Measurements from ENCODE around the gene ARHGEF3.
"Not testable (repeated sequence)": the region's sequence is repeated elsewhere in the genome, so short reads cannot be mapped to it uniquely, and the experiment has no call there.

ARHGEF3 gene

DNA sequence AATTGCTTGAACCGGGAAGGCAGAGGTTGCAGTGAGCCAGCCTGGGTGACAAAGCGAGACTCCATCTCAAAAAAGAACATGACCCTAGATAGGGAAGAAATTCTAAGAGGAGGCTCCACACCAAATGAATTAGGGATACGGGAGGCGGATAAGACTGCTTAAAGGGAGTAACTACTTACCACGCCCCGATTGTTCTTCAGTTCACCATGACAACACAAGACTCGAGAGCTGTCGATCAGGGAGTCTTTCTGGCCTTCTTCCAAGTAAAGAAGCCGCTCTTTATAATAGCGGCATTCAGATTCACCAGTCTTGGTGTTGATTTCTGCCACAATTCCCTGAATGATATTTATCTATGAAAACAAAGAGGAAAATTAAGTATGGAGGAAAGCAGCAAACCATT is 64.7 kb downstream of the ARHGEF3 start:
- DNase-seq (ENCODE audit: low read depth) = no peak

DNA sequence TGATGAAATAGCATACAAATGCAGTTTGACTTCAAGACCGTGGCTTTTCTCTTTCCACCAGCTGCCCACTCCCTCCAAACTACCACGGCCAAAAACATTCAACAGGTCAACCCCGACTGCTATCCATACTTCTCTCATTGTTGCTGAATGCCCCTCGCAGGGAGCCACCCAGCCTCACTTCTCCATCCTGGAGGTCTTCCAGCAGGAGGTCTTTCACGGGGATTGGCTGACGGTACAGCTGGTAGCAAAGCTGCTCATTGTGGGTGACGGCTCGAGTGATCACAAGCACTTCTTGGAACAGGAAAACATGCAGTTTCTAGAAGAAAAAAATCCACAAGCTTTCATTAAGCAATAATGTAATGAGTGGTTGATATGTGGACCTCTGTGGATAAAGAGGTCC is 69.6 kb downstream of the ARHGEF3 start:
- no peak for DNase-seq (ENCODE audit: low read depth)

DNA sequence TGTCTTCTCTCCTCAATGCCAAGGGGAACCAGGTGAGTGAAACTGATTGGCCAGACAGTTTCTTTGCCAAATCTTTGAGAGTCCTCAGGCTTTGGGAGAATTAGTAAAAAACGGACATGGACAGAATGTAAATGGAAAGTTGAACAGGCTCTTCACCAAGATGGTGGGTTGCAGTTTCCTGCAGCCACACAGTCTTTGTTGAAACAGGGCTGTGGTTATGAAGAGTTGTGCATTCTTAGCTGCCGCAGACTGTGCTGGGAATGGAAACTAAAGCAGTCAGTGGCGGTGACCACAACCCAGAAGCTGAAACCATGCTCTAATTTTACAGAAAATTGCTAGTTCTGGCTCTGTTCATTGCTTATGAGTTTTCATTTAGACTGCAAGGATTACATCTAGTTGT is 76.6 kb downstream of the ARHGEF3 start:
- DNase-seq (ENCODE audit: low read depth) = no peak

DNA sequence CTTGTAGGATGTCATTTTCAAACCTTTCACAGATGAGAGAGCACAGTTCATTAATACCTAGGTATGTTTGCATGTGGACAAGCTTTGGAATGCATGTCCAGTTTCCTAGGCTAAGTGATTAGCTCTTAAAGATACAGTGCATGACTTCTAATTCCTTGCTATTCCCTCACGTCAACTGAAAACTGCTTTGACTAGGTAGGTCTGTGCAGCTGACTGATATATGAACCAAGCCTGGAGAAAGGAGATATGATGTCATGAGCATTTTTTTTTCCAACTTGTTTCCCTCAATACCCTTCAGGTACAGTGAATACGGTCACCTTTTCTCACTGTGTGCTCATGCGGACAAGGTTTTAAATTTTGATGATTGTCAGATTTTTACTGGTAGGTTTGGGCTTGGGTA is 77.1 kb downstream of the ARHGEF3 start:
- DNase-seq (ENCODE audit: low read depth) = no peak

DNA sequence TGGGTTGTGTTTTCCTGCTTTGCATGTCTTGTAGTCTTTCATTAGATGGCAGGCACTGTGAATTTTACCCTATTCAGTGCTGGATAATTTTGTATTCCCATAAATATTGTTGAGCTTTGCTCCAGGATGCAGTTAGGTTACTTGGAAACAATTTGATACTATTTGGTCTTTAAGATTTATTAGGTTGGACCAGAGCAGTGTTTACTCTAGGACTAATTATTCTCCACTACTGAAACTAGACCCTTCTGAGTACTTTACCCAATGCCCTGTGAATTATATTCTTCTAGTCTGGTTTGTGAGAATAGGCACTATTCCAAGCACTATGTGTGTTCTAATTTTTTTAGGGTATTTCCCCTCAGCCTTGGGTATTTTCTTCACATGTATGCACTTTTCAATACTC is 80.9 kb downstream of the ARHGEF3 start:
- DNase-seq (ENCODE audit: low read depth) = no peak

DNA sequence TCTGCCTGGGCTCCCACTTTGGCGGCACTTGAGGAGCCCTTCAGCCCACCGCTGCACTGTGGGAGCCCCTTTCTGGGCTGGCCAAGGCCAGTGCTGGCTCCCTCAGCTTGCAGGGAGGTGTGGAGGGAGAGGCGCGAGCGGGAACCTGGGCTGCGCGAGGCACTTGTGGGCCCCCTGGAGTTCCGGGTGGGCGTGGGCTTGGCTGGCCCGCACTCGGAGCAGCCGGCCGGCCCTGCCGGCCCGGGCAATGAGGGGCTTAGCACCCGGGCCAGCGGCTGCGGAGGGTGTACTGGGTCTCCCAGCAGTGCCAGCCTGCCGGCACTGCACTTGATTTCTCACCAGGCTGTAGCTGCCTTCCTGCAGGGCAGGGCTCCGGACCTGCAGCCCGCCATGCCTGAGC is 82.9 kb downstream of the ARHGEF3 start:
- DNase-seq (ENCODE audit: low read depth) = not testable (repeated sequence)

DNA sequence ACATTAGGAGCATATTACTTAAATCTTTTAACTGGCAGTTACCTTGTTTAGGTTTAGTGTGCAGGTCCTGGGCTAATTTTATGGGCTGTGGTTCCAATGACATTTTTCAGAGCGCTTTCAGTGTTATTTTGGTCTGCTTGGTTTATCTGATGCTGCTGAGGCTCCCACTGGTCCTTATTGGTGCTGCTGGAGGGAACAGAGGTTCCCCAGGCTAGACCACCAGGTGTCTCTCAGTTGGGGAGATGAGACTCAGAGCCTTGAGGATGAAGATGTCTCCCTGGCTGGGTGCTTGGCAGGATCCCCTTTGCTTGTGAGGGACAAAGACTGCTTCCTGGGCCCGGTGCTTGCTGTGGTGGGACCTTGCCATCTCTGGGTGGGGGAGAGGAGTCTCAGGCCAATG is 90.4 kb downstream of the ARHGEF3 start:
- DNase-seq (ENCODE audit: low read depth) = no peak

DNA sequence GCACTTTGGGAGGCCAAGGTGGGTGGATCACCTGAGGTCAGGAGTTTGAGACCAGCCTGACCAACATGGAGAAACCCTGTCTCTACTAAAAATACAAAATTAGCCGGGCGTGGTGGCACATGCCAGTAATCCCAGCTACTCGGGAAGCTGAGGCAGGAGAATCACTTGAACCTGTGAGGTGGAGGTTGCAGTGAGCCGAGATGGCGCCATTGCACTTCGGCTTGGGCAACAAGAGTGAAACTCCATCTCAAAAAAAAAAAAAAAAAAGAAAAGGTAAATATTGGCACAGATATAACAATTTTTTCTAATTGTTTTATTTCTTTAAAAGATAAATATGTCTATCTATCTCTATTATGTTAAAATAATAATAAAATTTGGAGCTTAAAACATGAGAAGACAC is 94.3 kb downstream of the ARHGEF3 start:
- not testable (repeated sequence) for DNase-seq (ENCODE audit: low read depth)

DNA sequence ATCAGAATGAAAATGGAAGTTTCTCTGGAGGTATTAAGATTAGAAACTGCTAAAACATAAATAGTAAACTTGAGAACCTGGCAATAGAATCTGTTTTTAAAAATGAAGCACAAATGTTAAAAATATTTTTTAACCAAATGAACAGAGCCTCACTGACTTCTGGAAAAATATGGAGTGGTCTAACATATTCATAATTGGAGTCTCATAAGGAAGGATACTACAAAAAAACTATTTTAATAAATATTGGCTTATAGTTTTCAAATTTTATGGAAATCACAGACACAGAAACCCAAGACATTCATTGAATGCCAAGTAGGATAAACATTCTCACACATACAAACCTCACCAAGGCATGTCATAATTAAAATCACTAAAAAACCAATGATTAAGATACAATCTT is 95.1 kb downstream of the ARHGEF3 start:
- no peak for DNase-seq (ENCODE audit: low read depth)

DNA sequence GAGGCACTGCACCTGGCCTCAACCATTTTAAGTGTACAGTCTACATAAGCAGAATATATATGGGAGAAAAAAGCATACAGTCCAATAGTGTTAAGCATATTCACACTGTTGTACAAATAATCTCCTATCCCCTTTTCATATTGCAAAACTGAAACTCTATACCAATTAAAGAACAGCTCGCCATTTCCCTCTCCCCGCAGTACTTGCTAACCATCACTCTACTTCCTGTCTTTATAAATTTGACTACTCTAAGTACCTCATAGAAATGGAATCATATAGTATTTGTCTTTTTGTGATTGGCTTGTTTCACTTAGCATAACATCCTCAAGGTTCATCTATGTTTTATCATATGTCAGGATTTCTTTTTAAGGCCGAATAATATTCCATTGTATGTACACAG is 97.0 kb downstream of the ARHGEF3 start:
- DNase-seq (ENCODE audit: low read depth) = no peak

DNA sequence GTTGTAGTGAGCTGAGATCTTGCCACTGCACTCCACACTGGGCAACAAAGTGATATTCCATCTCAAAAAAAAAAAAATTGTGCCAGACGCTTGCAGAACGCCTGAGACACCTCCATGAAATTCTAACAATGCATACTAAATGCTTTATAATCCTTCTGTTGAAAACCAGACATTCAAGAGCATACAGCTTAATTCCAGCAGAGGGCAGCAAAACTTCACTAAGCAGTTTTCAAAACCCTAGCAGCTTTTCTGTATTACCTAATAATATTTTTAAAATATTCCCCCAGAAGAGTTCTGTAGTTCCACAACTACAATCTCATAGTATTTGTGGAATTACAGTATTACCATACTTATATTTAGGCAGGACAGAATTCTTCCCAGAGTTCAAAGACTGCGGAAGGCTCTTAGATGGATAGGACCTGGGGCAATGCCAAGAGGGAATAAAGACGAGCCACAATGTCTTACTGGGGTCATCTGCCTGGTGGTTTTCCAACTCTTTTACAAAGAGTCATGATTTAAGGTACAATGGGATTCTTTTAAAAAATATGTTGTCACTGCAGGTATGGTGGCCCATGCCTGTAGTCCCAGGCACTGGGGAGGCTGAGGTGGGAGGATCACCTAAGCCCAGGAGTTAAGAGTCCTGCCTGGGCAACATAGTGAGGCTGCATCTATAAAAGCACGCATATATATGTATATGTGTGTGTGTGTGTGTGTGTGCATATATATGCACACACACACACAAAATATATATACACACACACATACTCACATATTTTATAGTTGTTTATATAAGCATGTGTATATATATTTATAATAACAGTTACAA is 99.0 kb downstream of the ARHGEF3 start:
- DNase-seq (ENCODE audit: low read depth) = no peak

DNA sequence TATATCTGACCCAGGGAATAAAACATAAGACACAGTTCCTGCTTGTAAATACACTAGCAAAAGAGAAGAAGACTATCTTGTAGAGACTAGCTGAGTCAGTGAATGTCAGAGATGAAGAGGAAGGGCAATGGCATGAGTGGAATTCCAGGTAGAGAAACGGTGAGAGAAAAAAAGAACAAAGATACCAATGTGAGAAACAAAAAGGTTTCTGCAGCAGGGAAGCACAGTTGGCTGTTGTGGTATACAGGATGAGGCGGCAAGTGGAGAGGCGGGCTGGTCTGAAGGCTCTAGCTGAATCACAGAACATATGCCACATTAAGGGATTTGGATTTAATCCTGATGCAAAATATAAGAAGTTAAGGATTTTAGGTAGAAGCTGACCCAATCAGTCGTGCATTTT is 101.6 kb downstream of the ARHGEF3 start:
- DNase-seq (ENCODE audit: low read depth) = no peak

DNA sequence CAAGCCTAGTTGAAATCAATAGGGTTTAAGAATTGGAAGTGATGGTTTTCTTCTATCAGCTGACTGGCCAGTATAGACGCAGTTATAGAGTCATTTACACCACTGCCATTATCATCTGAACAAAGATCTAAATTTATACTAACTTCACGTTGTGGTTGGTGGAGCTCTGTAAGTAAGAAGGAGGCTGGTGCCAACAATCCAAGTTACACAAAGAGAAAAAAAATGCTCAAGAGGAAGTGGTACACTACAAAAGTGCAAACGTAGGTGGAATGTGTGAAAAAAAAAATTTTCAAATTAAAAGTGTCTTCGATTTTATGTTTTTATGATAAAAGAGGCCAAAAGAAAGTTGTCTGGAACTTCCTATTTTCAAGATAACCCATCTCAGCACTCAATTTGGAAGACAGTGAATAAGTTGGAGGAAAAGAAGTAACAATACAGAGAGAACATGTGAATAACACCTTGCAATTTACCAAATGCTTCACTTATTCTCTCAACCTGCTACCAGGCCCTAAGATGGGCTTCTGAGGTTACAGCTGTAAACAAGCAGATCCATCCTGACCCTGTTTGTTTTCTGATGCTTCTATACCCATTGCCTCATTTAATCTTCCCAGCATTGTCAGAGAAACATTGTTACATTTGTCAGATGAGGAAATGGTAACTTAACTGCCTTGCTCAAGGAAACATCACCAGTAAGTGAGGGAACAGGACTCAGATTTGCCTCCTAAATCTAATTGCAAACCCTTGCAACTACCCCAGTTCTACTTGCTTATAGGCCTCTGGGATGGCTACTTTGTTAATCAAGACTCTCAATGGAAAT is 106.7 kb downstream of the ARHGEF3 start:
- no peak for DNase-seq (ENCODE audit: low read depth)

DNA sequence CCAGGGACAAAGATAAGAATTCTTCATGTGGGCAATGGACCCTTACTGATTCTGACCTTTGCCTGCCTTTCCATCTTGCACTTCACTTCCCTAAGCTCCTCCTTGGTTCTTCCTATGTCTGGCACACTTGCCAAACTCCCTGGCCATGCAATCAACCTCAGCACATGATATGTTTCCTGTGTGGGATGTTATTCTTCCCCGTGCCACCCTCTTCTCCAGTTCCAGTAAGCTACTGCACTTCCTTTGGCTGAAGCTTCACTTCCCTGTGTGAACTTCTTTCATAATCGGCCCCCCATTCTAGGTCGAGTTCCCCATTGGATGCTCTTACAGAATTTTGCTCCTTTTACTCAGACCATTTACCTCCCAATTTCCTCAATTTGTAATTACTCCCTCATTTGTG is 108.0 kb downstream of the ARHGEF3 start:
- no peak for DNase-seq (ENCODE audit: low read depth)

DNA sequence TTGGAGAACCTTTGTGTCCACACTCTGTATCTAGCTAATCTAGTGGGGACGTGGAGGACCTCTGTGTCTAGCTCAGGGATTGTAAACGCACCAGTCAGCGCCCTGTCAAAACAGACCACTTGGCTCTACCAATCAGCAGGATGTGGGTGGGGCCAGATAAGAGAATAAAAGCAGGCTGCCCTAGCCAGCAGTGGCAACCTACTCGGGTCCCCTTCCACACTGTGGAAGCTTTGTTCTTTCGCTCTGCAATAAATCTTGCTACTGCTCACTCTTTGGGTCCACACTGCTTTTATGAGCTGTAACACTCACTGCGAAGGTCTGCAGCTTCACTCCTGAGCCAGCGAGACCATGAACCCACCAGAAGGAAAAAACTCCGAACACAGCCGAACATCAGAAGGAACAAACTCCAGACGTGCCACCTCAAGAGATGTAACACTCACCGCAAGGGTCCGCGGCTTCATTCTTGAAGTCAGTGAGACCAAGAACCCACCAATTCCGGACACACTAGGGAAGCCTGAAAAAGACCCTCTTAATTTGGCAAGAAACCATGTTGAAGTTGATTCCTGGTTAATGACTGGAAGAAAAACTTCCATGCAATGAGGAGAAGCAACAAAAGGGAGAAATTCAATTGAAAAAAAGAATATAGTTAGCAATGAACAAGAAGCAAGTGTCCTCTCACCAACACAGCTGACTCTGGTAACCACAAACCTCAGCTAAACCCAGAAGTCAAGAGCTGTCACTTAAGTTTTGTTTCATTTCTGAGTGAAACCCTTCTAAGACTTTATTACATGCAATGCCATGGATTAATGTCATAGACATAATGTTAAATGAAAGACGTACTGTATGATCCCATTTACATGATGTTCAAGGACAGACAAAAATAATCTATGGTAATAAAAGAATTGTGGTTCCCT is 109.0 kb downstream of the ARHGEF3 start:
- DNase-seq (ENCODE audit: low read depth) = not testable (repeated sequence)

DNA sequence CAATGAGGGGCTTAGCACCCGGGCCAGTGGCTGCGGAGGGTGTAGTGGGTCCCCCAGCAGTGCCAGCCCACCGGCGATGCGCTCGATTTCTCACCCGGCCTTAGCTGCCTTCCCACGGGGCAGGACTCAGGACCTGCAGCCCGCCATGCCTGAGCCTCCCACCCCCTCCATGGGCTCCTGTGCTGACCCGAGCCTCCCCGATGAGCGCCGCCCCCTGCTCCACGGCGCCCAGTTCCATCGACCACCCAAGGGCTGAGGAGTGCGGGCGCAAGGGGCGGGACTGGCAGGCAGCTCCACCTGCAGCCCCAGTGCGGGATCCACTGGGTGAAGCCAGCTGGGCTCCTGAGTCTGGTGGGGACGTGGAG is 109.8 kb downstream of the ARHGEF3 start:
- DNase-seq (ENCODE audit: low read depth) = not testable (repeated sequence)

DNA sequence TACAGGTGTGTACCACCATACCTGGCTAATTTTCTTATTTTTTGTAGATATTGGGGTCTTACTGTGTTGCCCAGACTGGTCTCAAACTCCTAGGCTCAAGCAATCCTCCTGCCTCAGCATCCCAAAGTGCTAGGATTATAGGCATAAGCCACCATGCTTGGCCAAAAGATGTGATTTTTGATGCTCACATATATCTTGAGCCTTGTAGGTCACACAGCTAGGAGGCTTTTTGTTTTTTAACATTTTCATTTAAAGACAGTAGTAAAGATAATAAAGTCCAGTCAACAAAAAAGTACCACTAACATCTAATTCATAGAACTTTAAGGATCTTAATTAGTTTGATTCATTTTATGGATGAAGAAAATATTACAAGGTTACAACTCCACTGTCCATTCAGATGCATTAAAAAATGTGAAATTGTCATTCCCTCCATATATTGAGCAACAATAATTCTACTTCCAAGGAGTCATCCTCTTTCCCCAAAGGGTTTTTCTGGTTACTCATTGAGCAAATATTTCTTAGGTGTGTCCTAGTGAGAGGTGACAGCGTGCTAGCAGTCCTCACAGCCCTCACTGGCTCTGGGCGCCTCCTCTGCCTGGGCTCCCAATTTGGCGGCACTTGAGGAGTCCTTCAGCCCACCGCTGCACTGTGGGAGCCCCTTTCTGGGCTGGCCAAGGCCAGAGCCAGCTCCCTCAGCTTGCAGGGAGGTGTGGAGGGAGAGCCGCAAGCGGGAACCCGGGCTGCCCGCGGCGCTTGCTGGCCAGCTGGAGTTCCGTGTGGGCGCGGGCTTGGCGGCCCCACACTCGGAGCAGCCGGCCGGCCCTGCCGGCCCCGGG is 110.4 kb downstream of the ARHGEF3 start:
- DNase-seq (ENCODE audit: low read depth) = no peak

DNA sequence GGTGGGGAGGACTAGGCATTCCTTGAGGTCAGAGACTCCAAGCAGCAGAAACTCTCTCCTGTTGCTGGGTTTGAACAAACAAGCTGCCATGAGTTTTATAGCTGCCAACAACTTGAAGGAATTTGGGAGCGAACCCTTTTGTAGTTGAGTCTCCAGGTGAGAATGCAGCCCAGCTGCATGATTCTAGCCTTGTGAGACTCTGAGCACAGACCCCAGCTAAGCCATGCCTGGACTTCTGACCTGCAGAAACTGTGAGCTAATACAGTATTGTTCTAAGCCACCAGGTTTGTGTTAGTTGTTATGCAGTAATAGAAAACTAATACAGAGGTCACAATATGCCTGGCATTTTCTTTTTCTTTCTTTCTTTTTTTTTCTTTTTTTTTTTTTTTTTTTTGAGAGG is 112.4 kb downstream of the ARHGEF3 start:
- DNase-seq (ENCODE audit: low read depth) = no peak

DNA sequence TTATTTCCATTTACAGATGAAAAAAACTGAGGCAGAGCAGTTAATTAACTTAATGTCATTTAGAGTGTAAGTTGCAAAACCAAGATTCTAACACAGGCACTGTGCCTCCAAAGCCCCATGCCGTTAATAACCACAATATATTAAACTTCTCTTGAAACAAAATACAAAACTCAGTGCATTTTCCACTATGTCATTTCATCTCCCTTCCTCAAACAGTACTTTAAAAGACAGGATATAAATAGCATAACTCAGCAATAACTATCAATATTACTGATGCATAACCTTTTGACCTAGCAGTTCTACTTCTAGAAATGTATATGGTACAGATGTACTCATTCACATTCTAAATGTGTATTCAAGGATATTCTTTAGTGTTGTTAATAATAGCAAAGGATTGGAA is 113.6 kb downstream of the ARHGEF3 start:
- DNase-seq (ENCODE audit: low read depth) = no peak

DNA sequence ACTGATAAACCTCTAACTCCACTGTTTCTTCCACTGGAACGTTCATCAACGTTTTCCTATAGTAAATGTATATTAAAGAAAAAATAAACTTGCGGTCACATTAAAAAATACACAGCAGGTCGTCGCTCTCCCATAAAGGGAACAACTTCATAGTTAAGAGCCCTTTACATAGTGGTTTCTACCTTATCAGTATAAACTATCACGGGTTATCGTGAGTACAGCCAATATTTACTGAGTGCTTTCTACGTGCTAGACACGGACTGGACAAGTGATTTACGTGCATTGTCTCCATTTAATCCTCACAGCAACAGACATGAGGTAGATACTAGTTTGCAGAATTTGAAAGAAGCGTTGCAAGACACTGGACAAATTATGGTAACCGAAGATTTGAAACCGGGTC is 117.7 kb downstream of the ARHGEF3 start:
- no peak for DNase-seq (ENCODE audit: low read depth)

DNA sequence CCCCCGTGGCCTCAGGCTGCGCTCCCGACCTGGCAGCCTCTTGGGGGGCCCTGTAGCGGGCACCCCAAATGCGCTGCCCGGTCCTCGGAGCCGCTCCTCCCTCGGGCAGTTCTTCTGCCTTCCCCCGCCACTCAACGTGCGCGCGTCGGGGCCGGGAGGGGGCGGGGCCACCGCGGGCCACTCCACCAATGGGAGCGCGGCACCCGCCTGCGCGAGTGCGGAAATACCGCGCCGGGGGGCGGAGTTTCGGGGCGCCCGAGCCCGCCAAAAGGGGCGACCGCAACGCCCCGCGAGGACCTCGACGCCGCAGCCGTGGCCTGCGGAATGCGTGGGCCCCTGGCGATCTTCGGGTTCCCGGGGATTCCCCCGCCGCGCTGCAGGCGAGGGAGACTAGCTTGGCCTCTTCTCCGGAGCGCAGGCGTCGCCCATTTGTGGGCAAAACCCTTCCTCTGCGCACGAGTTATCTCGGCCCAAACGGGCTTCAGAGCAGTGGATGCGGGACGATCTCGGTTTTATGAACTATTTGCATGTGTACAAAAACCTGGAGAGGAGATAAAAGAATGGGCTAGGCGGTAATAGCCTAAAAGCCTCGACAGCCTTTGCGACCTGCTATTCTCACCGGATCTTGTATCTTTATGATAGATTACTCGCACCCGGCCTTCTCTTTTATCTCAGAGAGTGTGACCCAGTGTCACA is 118.5 kb downstream of the ARHGEF3 start, which contains the start of gene TASOR:
TSS of gene TASOR (minus strand) at position 144 of the 696 bp plus-strand sequence. CDS start 259 bp downstream, outside the sequence.
- DNase-seq (ENCODE audit: low read depth) = peak; percentile 75

Measured in T-helper 22 cell (primary cell).